Nephron (organoid): ENCODE results near the gene KCNJ4.

Experiments used
- H3K27ac Mint-ChIP-seq, 3 experiments: 2 replicates each; pipeline ENCODE4 v1.8.0; 2020; ENCODE audit warnings: mixed read lengths in 3 of 3, mild to moderate bottlenecking in 2 of 3, moderate library complexity in 1 of 3
- H3K27me3 Mint-ChIP-seq: 2 replicates; pipeline ENCODE4 v1.8.0; 2021; ENCODE audit warnings: low read depth, mild to moderate bottlenecking, moderate library complexity, mixed read lengths
- H3K36me3 Mint-ChIP-seq: 2 replicates; pipeline ENCODE4 v1.8.0; 2020; ENCODE audit warnings: low read depth, mixed read lengths
- H3K4me1 Mint-ChIP-seq: 2 replicates; pipeline ENCODE4 v1.8.0; 2020; ENCODE audit warnings: mixed read lengths
- H3K4me3 Mint-ChIP-seq, 3 experiments: 2 replicates each; pipeline ENCODE4 v1.8.0; 2020; ENCODE audit warnings: mild to moderate bottlenecking in 3 of 3, mixed read lengths in 3 of 3, moderate library complexity in 2 of 3
- H3K9me3 Mint-ChIP-seq: 2 replicates; pipeline ENCODE4 v1.8.0; 2020; ENCODE audit warnings: mixed read lengths
- CTCF ChIP-seq, 3 experiments: fragments of 200-600 bp; sonication (generic); IDR thresholded peaks; one replicate each; pipeline ENCODE4 v1.5.0; 2021; ENCODE audit warnings: antibody characterized with exemption in 3 of 3; ENCODE audit not compliant: unreplicated experiment in 3 of 3

KCNJ4 gene

GRCh38 chr22:38418589-38418988 is 36.4 kb downstream of the KCNJ4 start:
- Mint-ChIP-seq H3K27me3 (peaks cover 10% of the 10 kb centered on the region), H3K4me3 (peak overlapping the region in 1 of 3 experiments; percentile 4), H3K9me3 (no peaks in the 10 kb centered on the region), H3K27ac (no peak overlapping the region), H3K36me3 (no peaks in the 10 kb centered on the region), H3K4me1 (peaks cover 24% of the 10 kb centered on the region)
- TF ChIP-seq CTCF (IDR thresholded peaks at IDR 0.05; ENCODE audit: unreplicated experiment in 3 of 3): no peak

GRCh38 chr22:38417252-38418060 is 37.5 kb downstream of the KCNJ4 start:
- H3K9me3 Mint-ChIP-seq: no peaks in the 10 kb centered on the region
- H3K27me3 Mint-ChIP-seq: peaks cover 10% of the 10 kb centered on the region
- no peak overlapping the region for H3K27ac Mint-ChIP-seq
- H3K36me3 Mint-ChIP-seq: no peaks in the 10 kb centered on the region
- TF ChIP-seq CTCF (IDR thresholded peaks at IDR 0.05; ENCODE audit: unreplicated experiment in 3 of 3): no peak
- H3K4me1 Mint-ChIP-seq: peaks cover 25% of the 10 kb centered on the region
- H3K4me3 Mint-ChIP-seq: no peak overlapping the region

GRCh38 chr22:38416621-38417251 is 38.3 kb downstream of the KCNJ4 start:
- Mint-ChIP-seq H3K9me3 (no peaks in the 10 kb centered on the region), H3K27me3 (peaks cover 7% of the 10 kb centered on the region), H3K27ac (no peak overlapping the region), H3K4me3 (no peak overlapping the region), H3K36me3 (no peaks in the 10 kb centered on the region), H3K4me1 (peaks cover 22% of the 10 kb centered on the region)
- TF ChIP-seq CTCF (IDR thresholded peaks at IDR 0.05; ENCODE audit: unreplicated experiment in 3 of 3): no peak

GRCh38 chr22:38415561-38416321 is 39.3 kb downstream of the KCNJ4 start:
- peaks cover 11% of the 10 kb centered on the region for H3K27me3 Mint-ChIP-seq
- no peak overlapping the region for H3K27ac Mint-ChIP-seq
- H3K9me3 Mint-ChIP-seq: peaks cover 2% of the 10 kb centered on the region
- no peak overlapping the region for H3K4me3 Mint-ChIP-seq
- TF ChIP-seq CTCF (IDR thresholded peaks at IDR 0.05; ENCODE audit: unreplicated experiment in 3 of 3): no peak
- H3K4me1 Mint-ChIP-seq: peaks cover 22% of the 10 kb centered on the region
- no peaks in the 10 kb centered on the region for H3K36me3 Mint-ChIP-seq

GRCh38 chr22:38415046-38415445 is 40.0 kb downstream of the KCNJ4 start:
- Mint-ChIP-seq H3K27ac (no peak overlapping the region), H3K4me3 (no peak overlapping the region), H3K9me3 (peaks cover 2% of the 10 kb centered on the region), H3K27me3 (peaks cover 11% of the 10 kb centered on the region), H3K4me1 (peaks cover 22% of the 10 kb centered on the region), H3K36me3 (no peaks in the 10 kb centered on the region)
- TF ChIP-seq CTCF (IDR thresholded peaks at IDR 0.05; ENCODE audit: unreplicated experiment in 3 of 3): no peak
